SK-N-SH (cell line): ENCODE results near the gene CLEC11A. TPM values are rescaled to one million over a fixed set of nuclear protein-coding genes. Genes with fewer than 3 reads are reported as not detected.

ENCODE experiments used
- CTCF ChIA-PET: fragments of 300-600, 350-600 bp; formaldehyde crosslinking; extraction: SDS; loops from one replicate; lab custom pipeline; 2021; lab: Yijun Ruan, JAX
- POLR2A ChIA-PET: fragments of 350-600 bp; sonication (Branson Sonifier 250); formaldehyde crosslinking; extraction: SDS; loops from one replicate; lab custom pipeline; 2020; ENCODE audit warnings: antibody characterized with exemption, inconsistent platforms; lab: Yijun Ruan, JAX
- DNase-seq: peaks from one replicate; pipeline ENCODE4 v3.0.0; 2012
- H2AFZ ChIP-seq: fragments of 200-600 bp; sonication (generic); 2 replicates; pipeline ENCODE4 v1.8.1; 2016; ENCODE audit warnings: antibody characterized with exemption, mild to moderate bottlenecking, low read depth
- H3F3A ChIP-seq: fragments of 200-600 bp; sonication (generic); replicated peaks from 2 replicates; pipeline ENCODE3; 2016; ENCODE audit warnings: antibody characterized with exemption, mild to moderate bottlenecking; ENCODE audit not compliant: insufficient read depth
- H3K27ac ChIP-seq, 2 experiments: fragments of 200-500 bp in 1 of 2; fragments of 200-600 bp in 1 of 2; sonication (Bioruptor generic) in 1 of 2; sonication (generic), shearing (Covaris generic) in 1 of 2; 2 replicates each; pipeline versions ENCODE4 v1.5.1 to v1.6.1; 2014 to 2016; ENCODE audit warnings: low read depth in 2 of 2, inconsistent platforms in 1 of 2, low read length in 1 of 2, mild to moderate bottlenecking in 1 of 2, mixed read lengths in 1 of 2
- H3K27me3 ChIP-seq: fragments of 200-600 bp; sonication (generic), shearing (Covaris generic); 2 replicates; pipeline ENCODE4 v1.6.1; 2016; ENCODE audit warnings: mixed run types; ENCODE audit not compliant: insufficient read depth
- H3K36me3 ChIP-seq, 2 experiments: fragments of 200-500 bp in 1 of 2; fragments of 200-600 bp in 1 of 2; sonication (Bioruptor generic) in 1 of 2; sonication (generic) in 1 of 2; replicated peaks in 1 of 2; 2 replicates each; pipeline versions ENCODE3 to v1.5.1; 2014 to 2016; ENCODE audit warnings: low read length in 1 of 2, mild to moderate bottlenecking in 1 of 2; ENCODE audit not compliant: insufficient read depth in 2 of 2, control insufficient read depth in 1 of 2
- H3K4me1 ChIP-seq, 2 experiments: fragments of 200-500 bp in 1 of 2; fragments of 200-600 bp in 1 of 2; sonication (Bioruptor generic) in 1 of 2; sonication (generic), shearing (Covaris generic) in 1 of 2; 2 replicates each; pipeline versions ENCODE4 v1.5.1 to v1.6.1; 2014 to 2016; ENCODE audit warnings: low read depth in 1 of 2, low read length in 1 of 2, mixed run types in 1 of 2; ENCODE audit not compliant: insufficient read depth in 2 of 2, control insufficient read depth in 1 of 2
- H3K4me2 ChIP-seq: fragments of 200-600 bp; sonication (generic), shearing (Covaris generic); 2 replicates; pipeline ENCODE4 v1.6.1; 2017; ENCODE audit warnings: mixed run types
- H3K4me3 ChIP-seq, 2 experiments: fragments of 200-500 bp in 1 of 2; fragments of 200-600 bp in 1 of 2; sonication (Bioruptor generic) in 1 of 2; sonication (generic), shearing (Covaris generic) in 1 of 2; 2 replicates each; pipeline versions ENCODE4 v1.5.1 to v1.8.1; 2014 to 2016; ENCODE audit warnings: low read depth in 2 of 2, inconsistent platforms in 1 of 2, low read length in 1 of 2, mild to moderate bottlenecking in 1 of 2, mixed read lengths in 1 of 2, moderate library complexity in 1 of 2
- H3K79me2 ChIP-seq: fragments of 200-600 bp; sonication (generic); 2 replicates; pipeline ENCODE4 v1.8.1; 2017; ENCODE audit warnings: mild to moderate bottlenecking; ENCODE audit not compliant: insufficient read depth
- H3K9ac ChIP-seq: fragments of 200-600 bp; sonication (generic); 2 replicates; pipeline ENCODE4 v1.6.1; 2017; ENCODE audit warnings: mixed run types
- H3K9me2 ChIP-seq: fragments of 200-600 bp; sonication (generic); 2 replicates; pipeline ENCODE4 v1.6.1; 2017; ENCODE audit warnings: mixed run types
- H3K9me3 ChIP-seq: fragments of 200-600 bp; sonication (generic); 2 replicates; pipeline ENCODE4 v1.6.1; 2017; ENCODE audit warnings: mixed run types, mild to moderate bottlenecking, moderate library complexity
- H4K20me1 ChIP-seq: fragments of 200-600 bp; sonication (generic); 2 replicates; pipeline ENCODE4 v1.6.1; 2017; ENCODE audit warnings: mild to moderate bottlenecking, mixed run types; ENCODE audit not compliant: insufficient read depth
- EP300 ChIP-seq, 2 experiments: IDR thresholded peaks; 2 replicates each; pipeline versions ENCODE4 v1.4.0 to v1.6.1; 2012; ENCODE audit warnings: borderline replicate concordance in 1 of 2, low read depth in 1 of 2, low read length in 1 of 2
- EZH2phosphoT487 ChIP-seq: fragments of 200-600 bp; sonication (generic); IDR thresholded peaks from 2 replicates; pipeline ENCODE4 v1.6.1; 2017; ENCODE audit warnings: low read depth, mixed run types, mild to moderate bottlenecking, antibody characterized with exemption, moderate library complexity, borderline replicate concordance
- FOXM1 ChIP-seq: IDR thresholded peaks from 2 replicates; pipeline ENCODE4 v1.4.0; 2012; ENCODE audit warnings: low read depth, mild to moderate bottlenecking
- GABPA ChIP-seq: IDR thresholded peaks from 2 replicates; pipeline ENCODE4 v1.4.0; 2012; ENCODE audit warnings: low read depth, mild to moderate bottlenecking
- GATA2 ChIP-seq: sonication (generic); formaldehyde crosslinking; IDR thresholded peaks from 2 replicates; pipeline ENCODE4 v1.5.0; 2020; ENCODE audit warnings: mild to moderate bottlenecking, missing genetic modification reagents
- MXI1 ChIP-seq: IDR thresholded peaks from 2 replicates; pipeline ENCODE4 v1.6.1; 2012; ENCODE audit warnings: mild to moderate bottlenecking, low read depth, low read length, improper control_type of control experiment
- NFIC ChIP-seq: IDR thresholded peaks from 2 replicates; pipeline ENCODE4 v1.4.0; 2012; ENCODE audit warnings: borderline replicate concordance
- PBX3 ChIP-seq: IDR thresholded peaks from 2 replicates; pipeline ENCODE4; 2012
- SIN3A ChIP-seq: IDR thresholded peaks from 2 replicates; pipeline ENCODE4 v1.6.1; 2012; ENCODE audit warnings: low read depth, mild to moderate bottlenecking, low read length, moderate library complexity, borderline replicate concordance
- TAF1 ChIP-seq: IDR thresholded peaks from 2 replicates; pipeline ENCODE4 v1.6.1; 2012; ENCODE audit warnings: low read depth, mild to moderate bottlenecking, low read length, moderate library complexity, borderline replicate concordance
- TCF12 ChIP-seq: IDR thresholded peaks from 2 replicates; pipeline ENCODE4 v1.4.0; 2012
- TEAD4 ChIP-seq: IDR thresholded peaks from 2 replicates; pipeline ENCODE4 v1.4.0; 2012; ENCODE audit warnings: mild to moderate bottlenecking, borderline replicate concordance; ENCODE audit not compliant: insufficient read depth
- YY1 ChIP-seq: IDR thresholded peaks from 2 replicates; pipeline ENCODE4 v1.4.0; 2012; ENCODE audit warnings: low read depth, mild to moderate bottlenecking
- WGBS: methylation state at CpG from one replicate; pipeline ENCODE4 v1.1.6; 2017; ENCODE audit warnings: low lambda C conversion rate; 5-methylcytosine and 5-hydroxymethylcytosine counted together
- polyA plus RNA-seq, 3 experiments: library from polyadenylated mRNA; depleted of rRNA; stranded (reverse); fragments of >200 nt; gene quantifications; 2 replicates each; pipeline ENCODE4 v1.2.3, GENCODE V29; 2012
- TF ChIP-seq, protein P1 (sequence below): IDR thresholded peaks from 2 replicates; pipeline ENCODE4 v1.4.0; 2012; ENCODE audit warnings: low read depth, borderline replicate concordance
- TF ChIP-seq, protein P2 (sequence below): fragments of 150-350 bp; IDR thresholded peaks from 2 replicates; pipeline ENCODE4 v1.6.1; 2016; ENCODE audit warnings: mild to moderate bottlenecking, low read depth, low read length

The CLEC11A gene
- polyA plus RNA-seq, 1 of the 3 experiments (the other 2 are of a cell fraction): 4.4 TPM

DNA sequence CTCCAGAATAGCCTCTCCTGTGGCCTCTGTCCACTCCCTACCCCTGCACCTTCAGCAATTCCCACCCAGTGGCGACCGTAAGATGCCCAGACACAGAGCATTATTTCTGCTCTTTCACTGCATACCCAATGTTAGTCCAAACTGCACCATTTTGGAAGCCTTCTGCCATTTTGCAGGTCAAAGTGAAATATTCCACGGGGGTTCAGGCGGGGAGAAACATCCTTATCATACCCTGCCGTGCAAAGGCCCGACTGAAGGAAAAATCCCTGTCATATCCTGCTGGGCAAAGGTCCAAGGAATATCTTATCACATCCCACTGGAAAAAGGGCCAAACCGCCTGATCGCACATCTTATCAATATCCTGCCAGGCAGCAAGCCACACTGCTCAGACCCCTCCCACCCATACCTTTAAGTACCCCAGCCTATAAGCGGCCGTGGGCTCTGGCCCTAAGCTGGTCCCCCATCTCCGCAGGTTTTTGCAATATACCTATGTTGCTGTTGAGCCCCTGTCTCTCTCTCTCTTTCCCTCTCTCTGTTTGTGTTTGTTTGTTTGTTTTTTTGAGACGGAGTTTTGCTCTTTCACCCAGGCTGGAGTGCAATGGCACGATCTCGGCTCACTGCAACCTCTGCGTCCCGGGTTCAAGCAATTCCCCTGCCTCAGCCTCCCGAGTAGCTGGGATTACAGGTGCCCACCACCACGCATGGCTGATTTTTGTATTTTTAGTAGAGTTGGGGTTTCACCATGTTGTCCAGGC, 18.2 kb downstream of the CLEC11A start:
- Histone ChIP-seq H3K9ac (no peak overlapping the region), H3K4me2 (no peak overlapping the region), H3K4me1 (no peaks in the 10 kb centered on the region), H3K36me3 (no peaks in the 10 kb centered on the region), H3K27ac (no peak overlapping the region), H3K9me2 (no peaks in the 10 kb centered on the region)
- 42% methylated on average over 18 of the region's 18 CpGs for WGBS
- DNase-seq: no peak
- TF ChIP-seq MXI1 (no peak), EZH2phosphoT487 (no peak), GATA2 (no peak), FOXM1 (no peak), SIN3A (no peak)
- TF ChIP-seq, protein P1, sequence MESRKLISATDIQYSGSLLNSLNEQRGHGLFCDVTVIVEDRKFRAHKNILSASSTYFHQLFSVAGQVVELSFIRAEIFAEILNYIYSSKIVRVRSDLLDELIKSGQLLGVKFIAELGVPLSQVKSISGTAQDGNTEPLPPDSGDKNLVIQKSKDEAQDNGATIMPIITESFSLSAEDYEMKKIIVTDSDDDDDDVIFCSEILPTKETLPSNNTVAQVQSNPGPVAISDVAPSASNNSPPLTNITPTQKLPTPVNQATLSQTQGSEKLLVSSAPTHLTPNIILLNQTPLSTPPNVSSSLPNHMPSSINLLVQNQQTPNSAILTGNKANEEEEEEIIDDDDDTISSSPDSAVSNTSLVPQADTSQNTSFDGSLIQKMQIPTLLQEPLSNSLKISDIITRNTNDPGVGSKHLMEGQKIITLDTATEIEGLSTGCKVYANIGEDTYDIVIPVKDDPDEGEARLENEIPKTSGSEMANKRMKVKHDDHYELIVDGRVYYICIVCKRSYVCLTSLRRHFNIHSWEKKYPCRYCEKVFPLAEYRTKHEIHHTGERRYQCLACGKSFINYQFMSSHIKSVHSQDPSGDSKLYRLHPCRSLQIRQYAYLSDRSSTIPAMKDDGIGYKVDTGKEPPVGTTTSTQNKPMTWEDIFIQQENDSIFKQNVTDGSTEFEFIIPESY: no peak
- TF ChIP-seq, all 33 proteins: peak for 0
- ChIA-PET CTCF (interaction anchor here (0.6 to 1.9 kb wide), 3 partner anchors 17 to 205 kb away, joined by 3 to 8 read pairs (median 4); no protein-coding TSS in a partner anchor), POLR2A (no interaction called here)
- no peak overlapping the region for H3K4me3 ChIP-seq
- H3K9me3 ChIP-seq: no peaks in the 10 kb centered on the region
- H3K27me3 ChIP-seq: peaks cover 79% of the 10 kb centered on the region
- no peaks in the 10 kb centered on the region for H3F3A ChIP-seq
- no peaks in the 10 kb centered on the region for H3K79me2 ChIP-seq
- H2AFZ ChIP-seq: no peak overlapping the region
- no peaks in the 10 kb centered on the region for H4K20me1 ChIP-seq

DNA sequence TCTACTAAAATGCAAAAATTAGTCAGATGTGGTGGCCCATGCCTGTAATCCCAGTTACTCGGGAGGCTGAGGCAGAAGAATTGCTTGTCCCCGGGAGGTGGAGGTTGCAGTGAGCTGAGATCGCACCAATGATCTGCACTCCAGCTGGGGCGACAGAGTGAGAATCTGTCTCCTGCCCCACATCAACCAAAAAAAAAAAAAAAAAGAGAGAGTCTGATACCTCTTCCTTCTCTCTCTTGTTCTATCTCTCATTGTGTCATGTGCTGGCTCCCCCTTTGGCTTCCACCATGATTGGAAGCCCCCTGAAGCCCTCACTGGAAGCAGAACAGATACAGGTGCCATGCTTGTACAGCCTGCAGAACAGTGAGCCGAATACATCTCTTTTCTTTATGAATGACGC, 20.4 kb downstream of the CLEC11A start:
- H3K9me3 ChIP-seq: no peaks in the 10 kb centered on the region
- ChIA-PET POLR2A (no interaction called here), CTCF (no interaction called here)
- peaks cover 60% of the 10 kb centered on the region; the same call in 1 of the 2 replicates for H3K27me3 ChIP-seq
- no peaks in the 10 kb centered on the region for H3F3A ChIP-seq
- H3K4me1 ChIP-seq: no peaks in the 10 kb centered on the region
- 53% methylated on average over 6 of the region's 6 CpGs for whole genome bisulfite sequencing
- DNase-seq: no peak
- TF ChIP-seq NFIC (no peak), PBX3 (no peak), FOXM1 (no peak), TAF1 (no peak), YY1 (no peak), GABPA (no peak), TEAD4 (no peak), TCF12 (no peak), EP300 (IDR thresholded peaks at IDR 0.05; ENCODE audit: borderline replicate concordance in 1 of 2, low read depth in 1 of 2, low read length in 1 of 2) (no peak), SIN3A (no peak)
- TF ChIP-seq, protein P2, sequence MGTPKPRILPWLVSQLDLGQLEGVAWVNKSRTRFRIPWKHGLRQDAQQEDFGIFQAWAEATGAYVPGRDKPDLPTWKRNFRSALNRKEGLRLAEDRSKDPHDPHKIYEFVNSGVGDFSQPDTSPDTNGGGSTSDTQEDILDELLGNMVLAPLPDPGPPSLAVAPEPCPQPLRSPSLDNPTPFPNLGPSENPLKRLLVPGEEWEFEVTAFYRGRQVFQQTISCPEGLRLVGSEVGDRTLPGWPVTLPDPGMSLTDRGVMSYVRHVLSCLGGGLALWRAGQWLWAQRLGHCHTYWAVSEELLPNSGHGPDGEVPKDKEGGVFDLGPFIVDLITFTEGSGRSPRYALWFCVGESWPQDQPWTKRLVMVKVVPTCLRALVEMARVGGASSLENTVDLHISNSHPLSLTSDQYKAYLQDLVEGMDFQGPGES: no peak
- no peaks in the 10 kb centered on the region for H3K9me2 ChIP-seq
- H2AFZ ChIP-seq: no peak overlapping the region
- no peak overlapping the region for H3K4me2 ChIP-seq
- no peaks in the 10 kb centered on the region for H4K20me1 ChIP-seq
- H3K36me3 ChIP-seq: no peaks in the 10 kb centered on the region
- H3K27ac ChIP-seq: no peak overlapping the region
- no peak overlapping the region for H3K9ac ChIP-seq
- no peak overlapping the region for H3K4me3 ChIP-seq
- H3K79me2 ChIP-seq: no peaks in the 10 kb centered on the region
